Measurements from ENCODE around the gene SH2D1B. TPM values are rescaled to one million over a fixed set of nuclear protein-coding genes. Genes with fewer than 3 reads are reported as not detected.

Gene SH2D1B
- total RNA-seq, 1 experiment from 2014 or later, result 0.04 TPM

DNA sequence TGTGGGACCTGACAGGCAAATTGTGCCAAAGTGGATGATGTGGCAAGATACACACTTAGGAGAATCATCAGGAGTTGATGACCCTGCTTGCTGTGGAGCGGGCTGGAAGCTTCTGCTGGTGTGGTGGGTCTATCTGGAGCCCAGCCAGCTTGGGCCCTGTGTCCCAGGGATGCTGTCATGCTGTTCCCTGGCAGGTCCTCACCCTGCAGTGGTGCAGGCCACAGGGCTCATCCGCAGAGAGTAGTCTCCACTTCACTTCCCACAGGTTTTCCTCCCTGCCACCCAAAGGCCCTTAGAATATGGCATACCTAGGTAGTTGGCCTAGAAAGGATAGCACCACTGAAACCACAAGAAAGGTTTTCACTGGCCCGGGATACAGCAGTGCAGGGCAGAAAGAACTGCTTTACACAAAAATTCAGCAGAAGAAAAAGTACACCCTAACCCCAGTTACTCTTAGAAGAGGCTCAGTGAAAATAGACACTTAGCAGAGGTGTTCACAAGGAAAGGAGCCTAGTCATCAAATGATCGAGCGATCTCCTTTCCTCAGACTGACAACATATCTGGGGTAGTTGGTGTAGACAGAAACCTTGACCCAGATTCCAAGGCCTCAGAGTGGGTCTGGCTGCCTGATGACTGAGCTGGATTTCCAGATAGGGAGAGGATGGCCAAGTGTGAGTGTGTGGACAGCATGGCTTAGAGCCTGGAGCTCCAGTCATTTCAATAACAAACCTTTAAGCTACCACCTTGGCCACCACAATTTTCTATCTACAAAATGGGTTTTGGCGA lies 31.7 kb downstream of the SH2D1B start:
- intact Hi-C loops (cut with micrococcal nuclease), result no loop called here
- no peaks in the 10 kb centered on the region for H3F3A ChIP-seq (ENCODE audit: low read length, unreplicated experiment)
- TF ChIP-seq EZH2 (IDR thresholded peaks at IDR 0.05; ENCODE audit: low read length, unreplicated experiment), result no peak
- TF ChIP-seq EZH2phosphoT487 (IDR thresholded peaks at IDR 0.05; ENCODE audit: borderline replicate concordance, low read length), result no peak
- no peak overlapping the region for H3K4me3 ChIP-seq (ENCODE audit: low read length)
- H3K27me3 ChIP-seq (ENCODE audit: low read length), result no peaks in the 10 kb centered on the region
- ATAC-seq (no peak), DNase-seq (peak; percentile 37)
- H3K4me1 ChIP-seq (ENCODE audit: insufficient read depth, low read length), result peaks cover 27% of the 10 kb centered on the region
- H3K9me3 ChIP-seq (ENCODE audit: low read length), result no peaks in the 10 kb centered on the region
- no TSS peak for BruUV-seq (replicated peaks)
- ChIA-PET POLR2A (ENCODE audit: unreplicated experiment) (no interaction called here), CTCF (interaction anchor here (1.5 kb wide), 1 partner anchor 23 kb away, joined by 5 read pairs; no protein-coding TSS in a partner anchor)
- H3K4me2 ChIP-seq (ENCODE audit: low read length), result no peak overlapping the region
- no peaks in the 10 kb centered on the region for H3K36me3 ChIP-seq (ENCODE audit: low read depth, low read length)
- H3K9ac ChIP-seq (ENCODE audit: low read length), result no peak overlapping the region
- H3K27ac ChIP-seq (ENCODE audit: low read length), result peak overlapping the region; percentile 95
- H2AFZ ChIP-seq (ENCODE audit: low read length), result no peak overlapping the region
- no peaks in the 10 kb centered on the region for H3K79me2 ChIP-seq (ENCODE audit: low read length)
- H4K20me1 ChIP-seq (ENCODE audit: low read length), result no peaks in the 10 kb centered on the region
- H3K9me2 ChIP-seq (replicated peaks; ENCODE audit: low read length), result no peaks in the 10 kb centered on the region

DNA sequence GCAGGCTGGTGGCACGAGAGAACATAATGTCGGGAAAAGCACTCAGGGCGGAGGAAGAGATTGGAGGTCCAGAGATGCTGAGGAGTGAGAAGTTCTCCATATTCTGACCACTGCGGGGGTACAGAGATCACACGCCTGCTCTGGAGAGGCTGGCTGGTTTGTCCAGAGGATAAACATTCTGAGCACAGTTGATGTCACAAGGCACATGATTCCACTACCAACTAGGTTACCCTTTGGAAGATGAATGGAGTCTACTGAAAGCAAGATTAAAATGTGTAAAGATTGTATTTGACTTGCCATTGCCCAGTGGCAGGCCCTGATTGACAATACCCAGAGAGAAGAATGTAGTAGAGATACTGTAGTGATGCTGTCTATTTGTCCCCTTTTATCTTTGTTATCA lies 35.2 kb downstream of the SH2D1B start, which contains the start of gene SPATA46:
TSS of gene SPATA46 (minus strand) at position 164 of the 400 bp plus-strand sequence. CDS start at position 100, 64 bp downstream.
- Histone ChIP-seq H3K9me3 (ENCODE audit: low read length) (no peaks in the 10 kb centered on the region), H3K4me2 (ENCODE audit: low read length) (no peak within 1 kb of the TSS), H3K4me1 (ENCODE audit: insufficient read depth, low read length) (peaks cover 41% of the 10 kb centered on the region), H3K9ac (ENCODE audit: low read length) (no peak within 1 kb of the TSS), H4K20me1 (ENCODE audit: low read length) (no peaks in the 10 kb centered on the region), H2AFZ (ENCODE audit: low read length) (no peak within 1 kb of the TSS), H3K9me2 (replicated peaks; ENCODE audit: low read length) (no peaks in the 10 kb centered on the region), H3K27me3 (ENCODE audit: low read length) (no peaks in the 10 kb centered on the region), H3K36me3 (ENCODE audit: low read depth, low read length) (no peaks in the 10 kb centered on the region), H3K27ac (ENCODE audit: low read length) (no peak within 1 kb of the TSS), H3K4me3 (ENCODE audit: low read length) (no peak within 1 kb of the TSS), H3F3A (ENCODE audit: low read length, unreplicated experiment) (no peaks in the 10 kb centered on the region), H3K79me2 (ENCODE audit: low read length) (no peaks in the 10 kb centered on the region)
- ATAC-seq (no peak), DNase-seq (no peak)
- TF ChIP-seq, protein P1, sequence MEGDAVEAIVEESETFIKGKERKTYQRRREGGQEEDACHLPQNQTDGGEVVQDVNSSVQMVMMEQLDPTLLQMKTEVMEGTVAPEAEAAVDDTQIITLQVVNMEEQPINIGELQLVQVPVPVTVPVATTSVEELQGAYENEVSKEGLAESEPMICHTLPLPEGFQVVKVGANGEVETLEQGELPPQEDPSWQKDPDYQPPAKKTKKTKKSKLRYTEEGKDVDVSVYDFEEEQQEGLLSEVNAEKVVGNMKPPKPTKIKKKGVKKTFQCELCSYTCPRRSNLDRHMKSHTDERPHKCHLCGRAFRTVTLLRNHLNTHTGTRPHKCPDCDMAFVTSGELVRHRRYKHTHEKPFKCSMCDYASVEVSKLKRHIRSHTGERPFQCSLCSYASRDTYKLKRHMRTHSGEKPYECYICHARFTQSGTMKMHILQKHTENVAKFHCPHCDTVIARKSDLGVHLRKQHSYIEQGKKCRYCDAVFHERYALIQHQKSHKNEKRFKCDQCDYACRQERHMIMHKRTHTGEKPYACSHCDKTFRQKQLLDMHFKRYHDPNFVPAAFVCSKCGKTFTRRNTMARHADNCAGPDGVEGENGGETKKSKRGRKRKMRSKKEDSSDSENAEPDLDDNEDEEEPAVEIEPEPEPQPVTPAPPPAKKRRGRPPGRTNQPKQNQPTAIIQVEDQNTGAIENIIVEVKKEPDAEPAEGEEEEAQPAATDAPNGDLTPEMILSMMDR (conservative IDR thresholded peaks at IDR 0.05; ENCODE audit: low read depth, low read length), result no peak
- TF ChIP-seq EZH2 (IDR thresholded peaks at IDR 0.05; ENCODE audit: low read length, unreplicated experiment) (no peak), EZH2phosphoT487 (IDR thresholded peaks at IDR 0.05; ENCODE audit: borderline replicate concordance, low read length) (no peak)
- no TSS peak for BruUV-seq (replicated peaks)
- POLR2A ChIA-PET (ENCODE audit: unreplicated experiment), result no interaction called here
- CTCF ChIA-PET, result no interaction called here
- intact Hi-C loops (cut with micrococcal nuclease), result no loop called here

DNA sequence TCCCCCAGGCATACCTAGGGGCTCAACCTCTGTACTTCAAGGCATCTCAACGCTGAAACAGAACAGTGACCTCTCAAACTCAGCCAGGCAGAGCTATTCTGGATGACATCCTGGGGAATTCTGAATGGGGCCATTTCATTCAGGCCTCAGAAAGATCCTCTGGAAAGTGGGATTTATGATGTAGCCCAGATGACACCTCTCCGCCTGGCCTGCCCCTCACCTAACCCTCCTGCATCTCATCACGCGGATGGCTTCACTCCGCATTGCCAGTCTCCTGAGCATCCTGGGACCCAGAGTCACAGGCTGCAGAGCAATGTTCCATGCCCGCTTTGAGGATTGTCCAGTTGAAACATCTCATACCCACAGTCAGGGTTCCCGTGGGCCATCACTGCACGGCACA lies 36.5 kb downstream of the SH2D1B start:
- intact Hi-C loops (cut with micrococcal nuclease), result no loop called here
- CTCF ChIA-PET, result no interaction called here
- no peaks in the 10 kb centered on the region for H3K36me3 ChIP-seq (ENCODE audit: low read depth, low read length)
- no TSS peak for BruUV-seq (replicated peaks)
- H3K9ac ChIP-seq (ENCODE audit: low read length), result no peak overlapping the region
- no peaks in the 10 kb centered on the region for H4K20me1 ChIP-seq (ENCODE audit: low read length)
- POLR2A ChIA-PET (ENCODE audit: unreplicated experiment), result no interaction called here
- no peaks in the 10 kb centered on the region for H3F3A ChIP-seq (ENCODE audit: low read length, unreplicated experiment)
- DNase-seq (no peak), ATAC-seq (no peak)
- H3K9me2 ChIP-seq (replicated peaks; ENCODE audit: low read length), result no peaks in the 10 kb centered on the region
- H3K4me1 ChIP-seq (ENCODE audit: insufficient read depth, low read length), result peaks cover 33% of the 10 kb centered on the region
- H3K27me3 ChIP-seq (ENCODE audit: low read length), result no peaks in the 10 kb centered on the region
- TF ChIP-seq EZH2 (IDR thresholded peaks at IDR 0.05; ENCODE audit: low read length, unreplicated experiment) (no peak), EZH2phosphoT487 (IDR thresholded peaks at IDR 0.05; ENCODE audit: borderline replicate concordance, low read length) (no peak)
- TF ChIP-seq, protein P1 (conservative IDR thresholded peaks at IDR 0.05; ENCODE audit: low read depth, low read length), result no peak
- no peak overlapping the region for H3K4me2 ChIP-seq (ENCODE audit: low read length)
- no peak overlapping the region for H3K27ac ChIP-seq (ENCODE audit: low read length)
- H2AFZ ChIP-seq (ENCODE audit: low read length), result no peak overlapping the region
- H3K4me3 ChIP-seq (ENCODE audit: low read length), result no peak overlapping the region
- H3K79me2 ChIP-seq (ENCODE audit: low read length), result no peaks in the 10 kb centered on the region
- H3K9me3 ChIP-seq (ENCODE audit: low read length), result no peaks in the 10 kb centered on the region
